Limb (tissue), 2 donors: ENCODE data around the gene BCL2L14.

ENCODE experiments used
- DNase-seq, 2 donors: peaks; one replicate each; pipeline ENCODE4 v3.0.0-alpha.2; 2016; ENCODE audit errors: extremely low spot score in 2 of 2

BCL2L14 gene

DNA sequence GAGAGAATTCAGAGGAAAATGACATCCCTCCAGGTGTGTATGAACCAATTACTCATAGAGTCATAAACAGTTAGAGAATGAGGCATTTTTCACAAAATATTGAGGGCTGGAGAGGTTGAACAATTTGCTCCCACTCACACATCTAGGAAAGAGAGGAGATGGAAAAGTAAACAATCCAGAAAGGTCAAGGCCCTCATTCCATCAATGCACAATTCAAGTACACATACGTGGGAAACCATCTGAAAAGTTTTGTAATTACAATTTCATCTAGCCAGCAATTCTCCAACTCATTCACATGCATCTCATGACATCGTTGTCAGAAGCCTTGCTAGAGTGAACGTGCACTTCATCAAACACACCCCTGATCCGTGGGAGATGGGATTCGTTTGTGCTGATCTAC, 15.7 kb upstream of the BCL2L14 start:
- no peak for DNase-seq

DNA sequence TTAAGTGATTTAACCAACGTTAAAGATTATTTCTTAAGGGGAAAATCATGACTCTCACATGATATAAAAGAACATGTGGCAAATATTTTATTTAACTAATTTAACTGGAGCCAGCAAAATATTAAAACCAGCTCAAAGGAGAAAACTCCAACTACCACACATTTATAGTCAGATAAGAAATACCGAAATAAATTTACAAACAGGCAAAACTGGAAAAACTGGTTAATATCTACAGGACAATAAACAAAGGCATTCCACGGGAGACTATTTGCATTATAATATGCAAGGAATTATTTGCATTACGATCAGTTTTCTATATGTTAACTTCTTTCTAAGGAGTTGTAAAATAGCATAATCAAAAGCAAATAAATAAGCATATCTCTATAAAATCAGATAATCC, 13.8 kb upstream of the BCL2L14 start:
- DNase-seq: no peak

DNA sequence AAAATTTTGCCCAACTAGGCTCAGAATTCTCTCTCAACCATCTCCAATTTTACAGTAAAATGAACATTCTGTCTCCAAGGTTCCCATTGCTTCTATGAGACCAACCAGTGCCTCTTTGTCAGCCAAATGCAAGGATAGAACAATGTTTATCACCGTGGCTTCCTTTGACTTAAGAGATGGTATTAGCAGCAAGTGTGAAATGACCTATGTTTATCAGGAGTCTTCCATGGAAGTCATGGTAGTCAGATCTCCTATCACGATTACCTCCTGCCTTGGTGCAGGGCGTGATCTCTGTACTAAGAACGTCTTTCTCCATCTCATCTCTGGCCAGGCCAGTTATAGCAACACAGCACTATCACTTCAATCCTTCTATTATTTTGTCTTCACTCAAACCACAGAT, 6.1 kb upstream of the BCL2L14 start:
- DNase-seq: no peak

DNA sequence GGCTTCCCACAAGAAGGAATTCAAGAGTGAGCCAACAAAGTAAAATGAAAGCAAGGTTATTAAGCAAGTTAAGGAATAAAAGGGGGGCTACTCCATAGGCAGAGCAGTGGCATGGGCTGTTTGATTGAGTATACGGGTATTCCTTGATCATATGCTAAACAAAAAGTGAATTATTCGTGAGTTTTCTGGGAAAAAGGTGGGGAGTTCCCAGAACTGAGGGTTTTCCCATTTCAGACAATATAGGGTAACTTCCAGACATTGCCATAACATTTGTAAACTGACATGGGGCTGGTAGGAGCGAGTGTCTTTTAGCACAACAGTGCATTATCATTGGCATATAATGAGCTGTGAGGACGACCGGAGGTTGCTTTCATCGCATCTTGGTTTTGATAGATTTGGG, 2.0 kb upstream of the BCL2L14 start:
- no peak for DNase-seq

DNA sequence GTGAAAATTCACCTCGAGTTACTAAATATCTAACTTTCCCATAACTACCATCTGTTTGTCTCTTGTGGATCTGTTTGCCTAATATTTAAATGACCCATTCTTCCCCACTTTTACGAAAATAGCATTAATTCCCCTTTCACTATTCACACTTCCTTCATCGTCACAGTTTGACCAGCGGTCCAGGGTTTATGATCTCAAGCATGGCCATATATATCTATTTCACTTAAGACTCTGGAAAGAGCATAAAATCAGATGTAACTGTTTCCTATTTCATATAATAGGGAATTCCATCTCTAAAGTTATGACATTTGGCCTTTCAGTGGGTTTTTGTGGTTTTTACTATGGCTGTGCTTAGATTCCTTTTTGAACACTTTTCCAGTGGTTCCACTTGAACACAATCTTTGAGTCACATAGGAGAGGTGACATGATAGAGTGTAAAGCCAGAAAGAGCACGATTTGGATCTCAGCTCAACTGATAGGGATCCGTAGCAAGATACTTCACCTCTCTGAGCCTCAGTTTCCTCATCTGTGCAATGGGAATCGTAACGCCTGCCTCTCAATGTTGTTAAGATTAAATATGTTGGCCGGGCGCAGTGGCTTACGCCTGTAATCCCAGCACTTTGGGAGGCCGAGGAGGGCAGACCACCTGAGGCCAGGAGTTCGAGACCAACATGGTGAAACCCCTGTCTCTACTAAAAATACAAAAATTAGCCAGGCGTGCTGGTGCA, 754 bp upstream of the BCL2L14 start:
- no peak for DNase-seq

DNA sequence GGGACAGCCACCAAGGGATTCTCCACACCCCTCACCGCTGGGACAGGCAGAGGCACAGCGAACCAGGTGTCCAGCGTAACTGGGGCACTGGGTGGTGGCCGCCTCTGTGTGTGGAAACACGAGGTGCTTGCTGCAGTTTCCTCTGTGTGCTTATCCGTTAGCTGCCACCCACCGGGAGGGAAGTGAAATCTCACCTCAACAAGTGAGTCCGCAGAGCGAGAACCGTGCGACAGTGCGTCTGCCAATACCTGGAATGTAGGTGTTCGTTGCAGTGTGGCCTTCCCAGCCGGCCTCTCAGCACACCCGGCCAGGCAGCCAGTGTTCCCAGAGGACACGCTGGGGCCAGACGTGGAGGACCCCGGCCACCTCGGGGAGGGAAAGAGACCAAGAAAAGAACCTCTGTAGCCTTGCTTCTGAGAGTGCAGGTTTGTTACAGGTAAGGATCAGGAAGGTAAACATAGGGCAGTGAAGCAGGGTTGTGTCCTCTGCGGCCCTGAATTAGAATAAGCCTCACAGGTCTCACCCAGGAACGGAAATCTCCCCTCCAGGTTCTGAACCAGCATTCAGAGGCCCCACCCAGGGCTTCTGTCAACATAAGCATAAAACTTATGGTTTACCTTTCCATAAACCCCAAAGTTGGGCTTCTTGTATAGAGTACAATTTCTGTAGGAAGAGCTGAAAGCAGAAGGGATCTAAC, 1.5 kb downstream of the BCL2L14 start:
- no peak for DNase-seq

DNA sequence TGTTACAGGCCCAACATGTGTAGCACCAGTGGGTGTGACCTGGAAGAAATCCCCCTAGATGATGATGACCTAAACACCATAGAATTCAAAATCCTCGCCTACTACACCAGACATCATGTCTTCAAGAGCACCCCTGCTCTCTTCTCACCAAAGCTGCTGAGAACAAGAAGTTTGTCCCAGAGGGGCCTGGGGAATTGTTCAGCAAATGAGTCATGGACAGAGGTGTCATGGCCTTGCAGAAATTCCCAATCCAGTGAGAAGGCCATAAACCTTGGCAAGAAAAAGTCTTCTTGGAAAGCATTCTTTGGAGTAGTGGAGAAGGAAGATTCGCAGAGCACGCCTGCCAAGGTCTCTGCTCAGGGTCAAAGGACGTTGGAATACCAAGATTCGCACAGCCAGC, 8.6 kb downstream of the BCL2L14 start:
- DNase-seq: no peak

DNA sequence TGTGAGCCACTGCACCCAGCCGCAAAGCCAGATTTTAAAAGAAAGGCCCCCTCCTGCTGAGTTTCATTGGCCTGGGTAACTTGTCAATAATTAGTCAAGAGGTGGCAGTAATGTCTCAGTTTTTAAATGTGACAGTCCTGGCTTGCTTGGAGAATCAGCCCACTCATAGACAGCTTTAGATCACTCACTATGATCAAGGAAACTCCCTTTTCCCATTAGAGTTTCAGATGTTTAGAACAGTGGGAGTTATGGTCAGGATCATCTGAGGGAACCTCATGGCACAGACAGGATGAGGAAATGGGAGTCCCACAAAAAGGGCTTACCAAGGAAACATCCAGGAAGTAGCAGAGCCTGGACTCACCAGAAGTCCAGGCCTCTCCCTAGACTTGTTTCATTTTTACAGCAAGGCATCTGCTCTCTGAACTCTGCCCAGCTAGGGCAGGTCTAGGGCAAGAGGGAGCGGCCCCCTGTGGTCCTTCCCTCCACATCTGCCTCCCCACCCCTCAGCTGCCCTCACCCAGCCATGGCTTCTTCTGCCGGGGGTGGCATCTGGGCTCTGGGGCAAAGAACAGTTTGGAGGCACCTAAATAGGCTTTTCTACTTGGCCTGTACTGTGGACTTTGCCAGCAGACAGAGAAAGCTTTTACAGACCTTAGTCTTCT, 11.2 kb downstream of the BCL2L14 start:
- DNase-seq: no peak

DNA sequence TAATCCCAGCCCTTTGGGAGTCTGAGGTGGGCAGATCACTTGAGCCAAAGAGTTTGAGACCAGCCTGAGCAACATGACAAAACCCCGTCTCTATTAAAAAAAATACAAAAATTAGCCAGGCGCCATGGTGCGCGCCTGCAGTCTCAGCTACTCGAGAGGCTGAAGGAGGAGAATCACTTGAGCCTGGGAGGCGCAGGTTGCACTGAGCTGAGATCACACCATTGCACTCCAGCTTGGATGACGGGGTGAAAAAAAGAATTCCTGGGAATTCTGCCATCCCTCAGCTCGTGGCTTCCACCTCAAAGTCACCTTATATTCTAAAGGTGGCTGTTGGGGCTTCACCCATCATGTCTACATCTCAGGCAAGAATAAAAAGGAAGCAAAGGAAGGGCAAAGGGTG, 12.9 kb downstream of the BCL2L14 start:
- DNase-seq: no peak

DNA sequence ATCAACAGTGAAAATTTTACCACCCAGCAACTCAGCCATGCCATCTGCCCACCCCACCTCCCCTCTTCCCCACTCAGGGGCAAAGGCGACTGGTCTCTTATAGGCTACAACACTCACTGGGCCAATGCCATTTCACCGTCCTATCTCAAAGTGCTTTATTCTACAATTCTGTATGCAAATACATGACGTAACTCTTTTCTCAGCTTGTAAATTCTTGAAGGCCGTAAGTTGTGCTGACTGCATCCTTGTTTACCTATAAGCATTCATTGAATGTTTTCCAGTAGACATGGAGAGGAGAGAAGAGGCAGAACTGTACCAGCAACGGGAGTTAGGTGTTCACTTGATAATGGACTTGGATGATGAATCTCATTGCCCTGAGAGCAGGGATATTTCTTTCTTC, 15.6 kb downstream of the BCL2L14 start:
- no peak for DNase-seq

DNA sequence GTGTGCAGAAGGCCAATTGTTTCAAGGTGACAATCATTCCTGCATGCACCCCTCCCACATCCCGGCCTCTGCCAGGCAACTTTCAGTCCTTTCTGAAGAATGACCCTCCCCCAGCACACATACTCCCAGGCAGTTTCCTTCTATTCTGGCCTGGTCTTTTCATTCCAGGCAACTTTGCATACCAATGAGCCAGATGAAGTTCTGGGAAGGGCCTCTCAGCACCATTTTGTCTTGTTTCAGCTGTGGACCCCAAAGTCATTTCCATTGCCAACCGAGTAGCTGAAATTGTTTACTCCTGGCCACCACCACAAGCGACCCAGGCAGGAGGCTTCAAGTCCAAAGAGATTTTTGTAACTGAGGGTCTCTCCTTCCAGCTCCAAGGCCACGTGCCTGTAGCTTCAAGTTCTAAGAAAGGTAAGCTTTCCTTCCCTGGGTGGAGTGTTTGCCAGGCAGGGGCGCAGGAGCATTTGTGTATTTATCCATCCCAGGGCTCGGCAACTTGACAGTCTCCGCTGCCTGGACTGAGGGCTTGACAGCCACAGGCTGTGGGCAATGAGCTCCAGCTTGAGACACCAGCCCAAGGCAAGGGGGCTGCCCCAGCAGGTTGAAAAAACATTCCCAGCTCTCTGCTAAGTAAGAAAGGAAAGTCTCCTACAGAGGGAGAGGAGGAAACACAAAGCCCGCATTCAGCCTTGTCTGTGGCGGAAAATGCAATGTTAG, 16.4 kb downstream of the BCL2L14 start:
- no peak for DNase-seq

DNA sequence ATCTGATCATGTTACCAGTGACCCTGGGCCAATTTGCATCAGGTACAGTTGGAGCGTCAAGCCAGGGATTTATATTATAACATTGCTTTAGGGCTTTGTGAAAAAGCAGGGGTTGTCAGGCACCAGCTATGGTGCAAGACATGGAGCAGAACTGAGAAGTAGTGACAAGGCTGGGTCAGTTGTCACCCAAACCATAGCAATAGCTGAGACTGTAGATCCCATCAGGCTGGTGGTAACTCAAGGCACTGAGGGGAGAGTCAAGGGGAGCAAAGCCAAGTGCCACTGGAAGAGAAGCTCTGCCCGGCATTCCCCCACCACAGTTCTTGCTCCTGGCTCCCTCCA, 16.9 kb downstream of the BCL2L14 start:
- DNase-seq: no peak

DNA sequence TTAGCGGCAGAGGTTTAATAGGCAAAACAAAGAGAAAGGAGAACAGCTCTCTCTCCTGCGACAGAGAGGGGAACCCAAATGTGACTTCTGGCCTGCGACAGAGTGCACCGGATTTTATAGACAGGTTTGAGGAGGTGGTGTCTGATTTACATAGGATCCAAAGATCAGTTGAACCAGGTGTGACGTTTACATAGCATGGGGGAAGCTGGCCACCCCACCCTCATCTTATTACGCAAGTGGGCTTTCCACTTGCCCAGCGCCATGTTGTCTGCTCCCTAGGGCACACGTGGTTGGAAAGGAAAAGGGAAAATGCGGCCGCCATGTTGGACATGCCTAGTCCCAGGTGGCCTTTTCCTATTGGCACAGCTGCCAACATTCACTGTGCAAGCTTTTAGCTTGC, 17.4 kb downstream of the BCL2L14 start:
- no peak for DNase-seq

DNA sequence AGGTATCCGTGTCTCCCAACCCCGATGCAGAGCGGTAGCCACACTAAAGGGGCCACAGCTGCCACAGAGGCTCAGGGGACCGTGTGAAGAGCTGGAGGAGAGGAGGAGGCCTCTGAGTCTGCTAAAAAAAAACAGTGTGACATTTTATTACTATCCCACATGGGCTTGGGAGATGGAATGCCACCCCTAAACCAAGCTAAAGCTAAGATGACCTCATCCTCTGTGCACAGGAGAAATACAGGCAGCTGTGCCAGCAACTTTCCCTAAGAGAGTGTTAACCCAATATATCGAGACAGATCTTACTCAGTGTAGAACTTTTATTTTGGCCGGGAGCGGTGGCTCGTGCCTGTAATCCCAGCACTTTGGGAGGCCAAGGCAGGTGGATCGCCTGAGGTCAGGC, 18.0 kb downstream of the BCL2L14 start:
- no peak for DNase-seq

DNA sequence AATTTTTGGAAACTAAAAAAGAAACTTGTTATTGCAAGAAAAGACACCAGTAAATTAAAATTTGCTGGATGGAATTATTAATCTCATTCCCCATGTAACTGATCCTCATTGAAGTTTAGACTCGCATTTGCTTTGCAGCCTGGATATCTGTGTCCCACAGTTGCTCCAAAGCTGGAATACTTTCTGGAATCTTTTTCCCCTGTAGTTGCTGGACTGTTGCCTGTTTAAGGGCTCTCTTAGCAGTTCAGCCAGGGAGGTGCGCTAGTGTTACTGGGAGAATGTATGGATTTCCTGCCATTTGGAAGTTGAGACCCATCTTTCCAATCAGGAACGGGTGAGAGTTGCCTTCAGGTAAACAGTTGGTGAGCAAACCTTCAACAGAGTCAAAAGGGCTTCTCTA, 20.3 kb downstream of the BCL2L14 start:
- no peak for DNase-seq

DNA sequence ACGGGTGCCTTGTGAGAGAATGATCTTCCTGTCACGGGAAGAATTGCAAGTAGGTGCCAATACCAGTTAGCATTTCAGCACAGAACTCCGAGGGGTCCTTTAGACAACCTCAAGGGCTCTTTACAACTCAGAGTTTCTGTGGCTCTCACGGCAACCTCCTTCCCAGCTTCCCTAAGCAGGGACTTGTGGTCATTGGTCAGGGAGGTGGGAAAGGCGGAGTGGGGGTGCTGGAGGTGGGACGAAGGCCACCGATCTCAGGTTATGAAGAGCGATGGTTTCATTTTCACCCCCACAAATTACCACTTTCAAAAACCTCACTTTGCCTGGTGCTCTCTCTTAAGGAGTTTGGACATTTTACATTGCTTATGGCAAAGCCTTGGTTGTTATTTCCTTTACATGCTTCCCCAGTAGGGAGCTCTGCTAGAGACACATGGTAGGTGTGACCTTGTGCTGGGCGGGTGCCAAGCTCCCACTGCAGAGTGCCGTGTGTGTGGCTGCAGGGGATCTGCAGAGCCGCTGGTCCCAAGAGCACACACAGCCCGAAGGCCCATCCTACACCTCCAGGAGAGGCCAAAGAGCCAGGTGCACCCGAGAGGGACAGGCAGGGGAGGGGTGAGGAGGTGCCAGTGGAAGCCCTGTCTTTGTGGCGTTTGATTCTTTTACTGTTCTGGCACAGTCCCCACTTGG, 21.4 kb downstream of the BCL2L14 start:
- DNase-seq: no peak

DNA sequence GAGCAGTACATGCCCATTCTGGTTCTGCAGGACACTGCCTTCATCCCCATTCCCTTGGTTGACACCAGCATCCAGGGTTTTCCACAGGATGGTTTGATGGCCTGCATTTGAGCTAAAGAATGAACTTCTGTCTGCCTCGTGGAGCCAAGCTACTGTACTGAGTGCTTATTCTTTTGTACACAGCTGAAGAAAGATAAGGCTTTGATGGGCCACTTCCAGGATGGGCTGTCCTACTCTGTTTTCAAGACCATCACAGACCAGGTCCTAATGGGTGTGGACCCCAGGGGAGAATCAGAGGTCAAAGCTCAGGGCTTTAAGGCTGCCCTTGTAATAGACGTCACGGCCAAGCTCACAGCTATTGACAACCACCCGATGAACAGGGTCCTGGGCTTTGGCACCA, 23.7 kb downstream of the BCL2L14 start:
- no peak for DNase-seq

DNA sequence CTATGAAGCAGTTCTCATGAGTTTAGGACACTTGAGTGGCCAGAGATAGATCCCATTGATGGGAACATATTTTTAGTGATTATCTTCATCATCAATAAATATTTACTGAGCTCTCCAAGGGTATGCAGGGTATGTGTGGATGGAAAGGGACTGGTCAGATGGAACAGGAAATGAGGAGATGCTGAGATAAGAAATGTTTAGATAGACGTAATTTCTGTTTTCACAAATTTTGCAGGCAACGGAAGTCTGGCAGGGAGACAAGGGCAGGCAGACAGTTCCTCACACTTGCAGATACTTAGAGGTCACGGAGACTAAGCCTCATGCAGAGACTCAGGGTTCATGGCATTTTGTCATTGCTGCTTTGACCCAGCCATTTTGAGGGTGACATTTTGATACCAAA, 24.3 kb downstream of the BCL2L14 start:
- DNase-seq: no peak

DNA sequence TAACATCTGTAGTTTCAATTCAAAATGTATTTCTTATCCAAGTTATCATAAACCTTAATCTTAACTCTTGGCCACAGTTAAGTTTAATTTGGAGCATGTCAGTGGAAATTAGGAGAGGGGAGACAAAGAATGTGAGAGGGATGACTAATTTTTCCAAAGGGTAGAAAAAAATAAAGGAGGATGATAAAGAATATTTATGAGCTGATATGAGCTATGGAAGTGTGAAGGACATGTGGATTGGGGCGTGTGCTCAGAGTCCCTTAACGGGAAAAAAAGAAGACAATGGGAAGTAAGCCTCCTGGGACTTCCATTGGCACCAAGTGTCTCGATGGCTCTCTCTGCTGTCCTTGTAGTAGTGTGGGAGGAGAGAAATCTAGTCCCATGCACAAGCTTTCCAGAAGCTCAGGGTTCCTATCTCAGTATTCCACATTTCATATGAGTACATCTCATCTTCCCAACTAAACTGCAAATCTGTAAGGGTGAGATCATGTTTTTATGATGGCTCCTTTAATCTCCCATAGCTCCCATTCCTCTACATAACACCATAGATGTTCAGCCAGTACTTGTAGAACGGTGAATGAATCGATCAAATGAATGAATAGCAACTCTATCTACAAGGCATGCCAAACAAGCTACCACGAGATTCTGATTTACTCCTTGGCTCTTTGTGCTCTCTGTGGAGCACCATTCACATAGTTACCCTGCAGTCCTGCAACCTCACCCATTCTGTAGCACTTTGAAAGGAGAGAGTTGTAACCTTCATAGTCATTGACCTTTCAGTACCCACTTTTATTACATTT, 27.4 kb downstream of the BCL2L14 start:
- DNase-seq: no peak

DNA sequence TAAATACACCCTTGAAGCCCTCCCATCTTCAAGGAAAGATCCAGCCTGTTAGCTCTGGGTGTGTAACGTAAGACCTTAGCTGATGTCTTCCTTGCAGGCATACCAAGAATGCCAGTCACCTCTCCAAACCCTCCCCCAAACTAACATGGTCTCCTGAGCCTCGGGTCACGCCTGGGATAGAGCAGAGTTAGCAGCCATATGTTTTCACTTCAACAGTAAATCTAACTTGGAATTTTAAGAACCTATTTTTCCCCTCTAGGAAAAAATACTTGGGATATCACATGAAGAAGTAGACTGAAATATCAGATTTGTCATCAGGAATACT, 27.9 kb downstream of the BCL2L14 start:
- DNase-seq: no peak

DNA sequence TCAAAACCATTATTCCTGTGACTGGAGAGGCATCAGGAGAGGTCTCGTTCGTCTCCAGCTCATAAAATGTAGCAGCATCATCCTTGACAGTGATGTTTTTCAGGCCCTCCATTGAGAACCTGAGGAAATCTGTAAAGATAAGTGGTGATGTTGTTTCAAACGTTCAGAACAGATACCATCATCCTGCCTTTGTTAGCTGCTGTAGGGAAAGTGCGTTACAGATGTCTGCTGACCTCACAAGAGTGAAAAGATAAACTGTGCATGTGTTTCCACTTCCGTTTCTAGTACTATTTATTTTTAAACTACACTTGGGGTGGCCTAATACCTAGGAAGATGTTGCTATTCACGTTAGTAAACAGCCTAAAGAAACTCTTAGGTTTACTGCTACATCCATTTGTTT, 28.4 kb downstream of the BCL2L14 start:
- no peak for DNase-seq
